Central memory CD8-positive, alpha-beta T cell (primary cell): Measurements from ENCODE around the gene MFSD2B.

Experiments used
- ATAC-seq: fragments of 150-1000 bp; cut with Tn5 transposase; replicated peaks from 2 replicates; pipeline ENCODE4 v1.10.0; 2022; ENCODE audit warnings: mild to moderate bottlenecking, moderate FRiP score, moderate number of reproducible peaks; ENCODE audit not compliant: poor library complexity, severe bottlenecking; ENCODE audit errors: extremely low read depth
- DNase-seq, 2 donors: peaks; one replicate each; pipeline ENCODE4 v3.0.0; 2021; ENCODE audit warnings: low spot score in 2 of 2
- H3K27ac Mint-ChIP-seq: one replicate; pipeline ENCODE4 v1.8.0; 2022; ENCODE audit warnings: low read depth, mild to moderate bottlenecking, moderate library complexity, mixed read lengths
- H3K27me3 Mint-ChIP-seq: one replicate; pipeline ENCODE4 v1.8.0; 2022; ENCODE audit warnings: mixed read lengths
- H3K36me3 Mint-ChIP-seq: one replicate; pipeline ENCODE4 v1.8.0; 2022; ENCODE audit warnings: mild to moderate bottlenecking, moderate library complexity, mixed read lengths; ENCODE audit not compliant: insufficient read depth
- H3K4me1 Mint-ChIP-seq: one replicate; pipeline ENCODE4 v1.8.0; 2022; ENCODE audit warnings: mixed read lengths
- H3K4me3 Mint-ChIP-seq: one replicate; pipeline ENCODE4 v1.8.0; 2022; ENCODE audit warnings: mild to moderate bottlenecking, moderate library complexity, mixed read lengths
- H3K9me3 Mint-ChIP-seq: one replicate; pipeline ENCODE4 v1.8.0; 2022; ENCODE audit warnings: mixed read lengths

MFSD2B gene

DNA sequence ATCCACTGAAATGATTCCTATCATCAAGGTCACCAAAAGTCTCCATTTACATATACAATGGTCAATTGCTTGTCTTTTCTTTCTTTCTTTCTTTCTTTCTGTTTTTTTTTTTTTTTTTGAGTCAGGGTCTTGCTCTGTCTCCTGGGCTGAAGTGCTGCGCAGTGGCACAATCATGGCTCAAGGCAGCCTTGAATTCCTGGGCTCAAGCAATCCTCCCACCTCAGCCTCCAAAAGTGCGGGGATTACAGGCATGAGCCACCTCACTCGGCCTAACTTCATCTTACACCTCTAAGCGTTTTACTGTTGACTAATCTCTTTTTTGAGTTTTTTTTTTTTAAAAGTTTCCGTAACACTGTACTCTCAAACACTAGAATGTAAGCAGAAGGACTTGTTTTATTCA lies 65.4 kb downstream of the MFSD2B start:
- DNase-seq: no peak
- peaks cover 40% of the 10 kb centered on the region for H3K4me1 Mint-ChIP-seq
- peak overlapping the region; percentile 97 for H3K4me3 Mint-ChIP-seq
- H3K27ac Mint-ChIP-seq: peak overlapping the region; percentile 92
- H3K36me3 Mint-ChIP-seq: peaks cover 24% of the 10 kb centered on the region
- H3K9me3 Mint-ChIP-seq: no peaks in the 10 kb centered on the region
- ATAC-seq: no peak
- no peaks in the 10 kb centered on the region for H3K27me3 Mint-ChIP-seq
